Mucosa of stomach (tissue), 1 donor: ENCODE measurements around the gene ACSM2B.
"Not testable (repeated sequence)": the region's sequence is repeated elsewhere in the genome, so short reads cannot be mapped to it uniquely, and the experiment has no call there.

ENCODE experiments used
- H3K27me3 ChIP-seq: one replicate; pipeline ENCODE4 v1.7.0; 2013; ENCODE audit warnings: mild to moderate bottlenecking, low read length; ENCODE audit not compliant: control insufficient read depth, insufficient read depth
- H3K36me3 ChIP-seq: one replicate; pipeline ENCODE4 v1.7.0; 2013; ENCODE audit warnings: low read length; ENCODE audit not compliant: control insufficient read depth, insufficient read depth
- H3K4me1 ChIP-seq: one replicate; pipeline ENCODE4 v1.7.0; 2013; ENCODE audit warnings: mild to moderate bottlenecking, low read length; ENCODE audit not compliant: control insufficient read depth, insufficient read depth
- H3K4me3 ChIP-seq: one replicate; pipeline ENCODE4 v1.7.0; 2013; ENCODE audit warnings: low read length
- H3K9ac ChIP-seq: one replicate; pipeline ENCODE4 v1.7.0; 2013; ENCODE audit warnings: mild to moderate bottlenecking, low read length, moderate library complexity
- H3K9me3 ChIP-seq: one replicate; pipeline ENCODE4 v1.7.0; 2013; ENCODE audit warnings: mild to moderate bottlenecking, low read length, moderate library complexity; ENCODE audit not compliant: control insufficient read depth
- donor health status: Pancreatic carcinoma.

ACSM2B gene

DNA sequence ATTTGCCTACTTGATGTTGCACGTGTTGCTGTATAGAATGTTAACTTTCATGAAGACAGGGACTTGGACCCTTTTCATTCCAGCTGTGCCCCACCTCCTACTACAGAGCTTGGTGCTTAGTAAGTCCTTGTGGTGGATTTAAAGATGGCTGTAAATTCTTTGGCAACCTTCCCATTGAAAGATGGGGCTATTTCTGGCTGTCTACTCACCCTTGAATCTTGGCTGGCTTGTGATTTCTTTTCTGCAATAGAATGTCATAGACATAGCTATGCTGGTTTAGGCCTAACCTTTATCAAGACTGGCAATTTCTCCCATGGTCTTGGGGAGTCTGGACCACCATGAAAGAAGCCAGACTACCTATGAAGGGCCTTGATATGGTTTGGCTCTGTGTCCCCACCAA is 65.8 kb downstream of the ACSM2B start:
- H3K9ac ChIP-seq = no peak overlapping the region
- H3K36me3 ChIP-seq = no peaks in the 10 kb centered on the region
- H3K4me1 ChIP-seq = no peaks in the 10 kb centered on the region
- no peaks in the 10 kb centered on the region for H3K27me3 ChIP-seq
- no peak overlapping the region for H3K4me3 ChIP-seq
- no peaks in the 10 kb centered on the region for H3K9me3 ChIP-seq

DNA sequence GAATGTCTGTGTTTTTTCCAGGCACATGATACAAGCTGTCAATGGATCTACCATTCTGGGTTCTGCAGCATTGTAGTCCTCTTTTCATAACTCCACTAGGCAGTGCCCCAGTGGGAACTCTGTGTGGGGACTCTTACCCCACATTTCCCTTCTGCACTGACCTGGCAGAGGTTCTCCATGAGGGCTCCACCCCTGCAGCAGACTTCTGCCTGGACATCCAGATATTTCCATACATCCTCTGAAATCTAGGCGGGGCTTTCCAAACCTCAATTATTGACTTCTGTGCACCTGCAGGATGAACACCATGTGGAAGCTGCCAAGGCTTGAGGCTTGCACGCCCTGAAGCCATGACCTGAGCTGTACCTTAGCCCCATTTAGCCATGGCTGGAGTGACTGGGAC is 68.9 kb downstream of the ACSM2B start:
- Histone ChIP-seq H3K4me1 (no peaks in the 10 kb centered on the region), H3K9me3 (no peaks in the 10 kb centered on the region), H3K4me3 (no peak overlapping the region), H3K27me3 (no peaks in the 10 kb centered on the region), H3K36me3 (no peaks in the 10 kb centered on the region), H3K9ac (no peak overlapping the region)

DNA sequence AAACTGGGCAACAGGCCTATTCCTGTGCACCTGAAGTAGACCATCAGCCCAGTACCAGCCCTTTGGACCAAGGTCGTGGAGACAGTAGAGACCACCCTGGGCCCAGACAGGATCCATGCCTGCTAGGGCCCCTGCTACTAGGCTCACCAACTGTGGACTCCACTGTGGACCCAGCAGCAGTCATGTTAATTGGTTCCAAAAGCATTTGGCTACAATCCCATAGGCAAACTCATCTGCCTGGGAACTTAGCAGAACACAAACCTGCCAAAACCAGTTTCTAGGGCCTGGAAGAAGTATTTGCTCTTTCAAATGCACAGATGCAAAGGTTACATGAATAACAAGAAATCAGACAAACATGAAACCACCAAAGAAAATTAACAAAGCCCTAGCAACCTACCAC is 71.7 kb downstream of the ACSM2B start:
- H3K4me1 ChIP-seq = no peaks in the 10 kb centered on the region
- no peaks in the 10 kb centered on the region for H3K9me3 ChIP-seq
- no peaks in the 10 kb centered on the region for H3K27me3 ChIP-seq
- no peak overlapping the region for H3K9ac ChIP-seq
- no peaks in the 10 kb centered on the region for H3K36me3 ChIP-seq
- no peak overlapping the region for H3K4me3 ChIP-seq

DNA sequence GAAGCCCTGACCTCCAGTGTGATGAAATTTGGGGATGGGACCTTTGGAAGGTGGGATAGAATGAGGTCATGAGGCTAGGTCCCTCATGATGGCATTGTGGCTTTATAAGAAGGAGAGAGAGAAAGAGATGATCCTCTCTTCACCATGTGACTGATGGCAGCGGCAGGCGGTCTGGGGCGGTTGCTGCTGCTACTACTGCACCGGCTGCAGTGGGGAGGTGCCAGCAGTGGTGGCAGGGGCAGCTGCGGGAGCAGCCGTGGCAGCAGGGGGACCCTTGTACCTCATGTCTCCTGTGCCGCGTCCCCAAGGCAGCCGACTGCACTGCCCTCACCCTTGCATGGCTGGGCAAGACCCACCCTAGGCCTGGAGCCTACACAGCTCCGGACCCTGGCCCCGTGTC is 84.7 kb downstream of the ACSM2B start:
- not testable (repeated sequence) for H3K36me3 ChIP-seq, H3K9ac ChIP-seq, H3K4me3 ChIP-seq, H3K27me3 ChIP-seq, H3K9me3 ChIP-seq, H3K4me1 ChIP-seq

DNA sequence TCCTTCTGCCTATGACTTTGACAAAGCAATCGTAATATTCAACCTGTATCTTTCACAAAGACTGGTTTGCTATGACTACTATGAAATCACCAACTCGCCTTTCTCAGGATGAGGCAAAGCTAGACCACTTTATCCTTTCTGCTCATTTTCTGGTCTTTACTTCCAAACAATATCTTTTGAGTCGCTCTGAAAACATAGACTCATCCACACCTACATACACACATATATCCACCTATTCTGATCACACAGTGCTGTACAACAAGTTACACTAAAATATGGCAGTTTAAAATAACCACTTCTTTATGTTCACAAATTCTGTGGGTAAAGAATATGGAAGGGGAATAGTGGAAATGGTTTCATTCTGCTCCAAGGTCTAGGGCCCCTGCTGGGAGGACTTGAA is 85.2 kb downstream of the ACSM2B start:
- H3K9ac ChIP-seq, H3K4me1 ChIP-seq, H3K36me3 ChIP-seq, H3K4me3 ChIP-seq, H3K9me3 ChIP-seq, H3K27me3 ChIP-seq: not testable (repeated sequence)
